DMS 273 treated with DMSO at 0.1 percent for 48 hours (cell line): Measurements from ENCODE around the gene CLEC1B.
"Not testable (repeated sequence)": the region's sequence is repeated elsewhere in the genome, so short reads cannot be mapped to it uniquely, and the experiment has no call there.

Experiments used
- DNase-seq: peaks from one replicate; lab custom pipeline; 2025; lab: John Stamatoyannopoulos, UW

Gene CLEC1B

GRCh38 chr12:9999016-9999415, at the start of gene CLEC1B:
Gene CLEC1B, minus strand, starts transcription at chr12:9999121. Its CDS starts 21 bp downstream, at chr12:9999100.
- no peak for DNase-seq

GRCh38 chr12:10048526-10048925, 49.6 kb upstream of the CLEC1B start:
- no peak for DNase-seq

- no peak for DNase-seq
Observed at GRCh38 chr12:10042167-10042566, 43.2 kb upstream of the CLEC1B start.

- no peak for DNase-seq
Observed at GRCh38 chr12:10033783-10034545, 35.0 kb upstream of the CLEC1B start.

- DNase-seq, result no peak
Observed at GRCh38 chr12:10031771-10032175, 32.9 kb upstream of the CLEC1B start.

GRCh38 chr12:10031321-10031720, 32.4 kb upstream of the CLEC1B start:
- no peak for DNase-seq

- DNase-seq, result no peak
Observed at GRCh38 chr12:10030446-10030845, 31.5 kb upstream of the CLEC1B start, which contains the start of gene CLEC9A. Gene CLEC9A, plus strand, starts transcription at chr12:10030682. Its CDS starts 22,006 bp downstream, at chr12:10052688.

GRCh38 chr12:10027721-10028120, 28.8 kb upstream of the CLEC1B start:
- no peak for DNase-seq

GRCh38 chr12:10027311-10027710, 28.4 kb upstream of the CLEC1B start:
- DNase-seq, result no peak

GRCh38 chr12:10026666-10027065, 27.7 kb upstream of the CLEC1B start:
- not testable (repeated sequence) for DNase-seq

GRCh38 chr12:10025236-10025635, 26.3 kb upstream of the CLEC1B start:
- no peak for DNase-seq

- DNase-seq, result no peak
Observed at GRCh38 chr12:10021342-10021741, 22.4 kb upstream of the CLEC1B start.

- DNase-seq, result no peak
Observed at GRCh38 chr12:10018386-10018785, 19.5 kb upstream of the CLEC1B start.

- no peak for DNase-seq
Observed at GRCh38 chr12:10016881-10017280, 18.0 kb upstream of the CLEC1B start.

- no peak for DNase-seq
Observed at GRCh38 chr12:10015450-10015849, 16.5 kb upstream of the CLEC1B start.

GRCh38 chr12:10012630-10013330, 13.9 kb upstream of the CLEC1B start:
- no peak for DNase-seq

- DNase-seq, result no peak
Observed at GRCh38 chr12:10001171-10001776, 2.4 kb upstream of the CLEC1B start.

GRCh38 chr12:9992296-9992695, 6.6 kb downstream of the CLEC1B start:
- no peak for DNase-seq

GRCh38 chr12:9991876-9992275, 7.0 kb downstream of the CLEC1B start:
- DNase-seq, result no peak

GRCh38 chr12:9980126-9980525, 18.8 kb downstream of the CLEC1B start:
- no peak for DNase-seq

GRCh38 chr12:9977916-9978315, 21.0 kb downstream of the CLEC1B start:
- no peak for DNase-seq

- DNase-seq, result not testable (repeated sequence)
Observed at GRCh38 chr12:9976626-9977025, 22.3 kb downstream of the CLEC1B start.

GRCh38 chr12:9975614-9976013, 23.3 kb downstream of the CLEC1B start:
- DNase-seq, result no peak
